Adrenal gland (tissue), 5 donors: Measurements from ENCODE around the gene PFN1.

ENCODE experiments used
- POLR2A ChIP-seq, 2 donors: fragments of 450-650 bp; IDR thresholded peaks; one replicate each; pipeline ENCODE4 v1.6.1; 2017; ENCODE audit warnings: antibody characterized with exemption in 2 of 2, mild to moderate bottlenecking in 2 of 2, moderate library complexity in 1 of 2
- TF ChIP-seq, protein P1 (sequence below), 6 experiments: fragments of 450-650 bp in 4 of 6; fragments of 200-600 bp in 2 of 6; sonication (generic) in 1 of 6; IDR thresholded peaks; 1 replicate in 5 of 6; 2 replicates in 1 of 6; pipeline versions ENCODE4 v1.5.1 to v1.8.0; 2016 to 2021; ENCODE audit warnings: antibody characterized with exemption in 6 of 6, mild to moderate bottlenecking in 2 of 6, moderate library complexity in 1 of 6
- donor health status: DM: no; HTN: no; CAD: no.

DNA sequence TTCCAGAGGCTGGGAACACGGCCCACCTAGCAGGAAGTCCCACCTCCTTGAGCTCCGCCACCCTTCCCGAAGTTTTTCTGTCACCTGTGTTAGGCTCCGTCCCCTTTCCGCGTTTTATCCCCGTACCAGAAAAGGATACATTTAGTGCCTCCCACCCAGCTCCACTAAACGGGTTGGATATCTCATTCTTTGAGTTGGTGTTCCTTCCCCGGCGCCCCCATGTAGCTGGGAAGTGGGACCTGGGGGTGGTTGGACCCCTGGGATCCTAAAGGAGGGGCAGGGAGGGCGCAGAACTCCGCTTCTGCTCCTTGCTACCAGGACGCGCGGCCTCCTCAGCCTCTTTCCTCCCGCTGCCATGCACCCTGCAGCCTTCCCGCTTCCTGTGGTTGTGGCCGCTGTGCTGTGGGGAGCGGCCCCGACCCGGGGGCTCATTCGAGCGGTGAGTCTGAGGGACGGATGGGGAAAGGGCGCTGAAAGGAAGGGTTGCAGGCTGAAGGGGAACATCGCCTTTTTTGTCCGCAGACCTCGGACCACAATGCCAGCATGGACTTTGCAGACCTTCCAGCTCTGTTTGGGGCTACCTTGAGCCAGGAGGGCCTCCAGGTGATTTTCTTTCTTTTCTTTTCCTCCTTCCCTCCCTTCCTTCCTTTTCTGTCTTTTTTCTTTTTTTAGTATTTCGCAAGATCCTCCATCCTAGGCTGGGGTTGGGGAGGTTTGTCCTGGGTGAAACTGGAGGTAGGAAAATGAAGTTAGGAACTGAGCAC, 7.6 kb downstream of the PFN1 start:
- no peak for TF ChIP-seq POLR2A (IDR thresholded peaks at IDR 0.05)
- TF ChIP-seq, protein P1, sequence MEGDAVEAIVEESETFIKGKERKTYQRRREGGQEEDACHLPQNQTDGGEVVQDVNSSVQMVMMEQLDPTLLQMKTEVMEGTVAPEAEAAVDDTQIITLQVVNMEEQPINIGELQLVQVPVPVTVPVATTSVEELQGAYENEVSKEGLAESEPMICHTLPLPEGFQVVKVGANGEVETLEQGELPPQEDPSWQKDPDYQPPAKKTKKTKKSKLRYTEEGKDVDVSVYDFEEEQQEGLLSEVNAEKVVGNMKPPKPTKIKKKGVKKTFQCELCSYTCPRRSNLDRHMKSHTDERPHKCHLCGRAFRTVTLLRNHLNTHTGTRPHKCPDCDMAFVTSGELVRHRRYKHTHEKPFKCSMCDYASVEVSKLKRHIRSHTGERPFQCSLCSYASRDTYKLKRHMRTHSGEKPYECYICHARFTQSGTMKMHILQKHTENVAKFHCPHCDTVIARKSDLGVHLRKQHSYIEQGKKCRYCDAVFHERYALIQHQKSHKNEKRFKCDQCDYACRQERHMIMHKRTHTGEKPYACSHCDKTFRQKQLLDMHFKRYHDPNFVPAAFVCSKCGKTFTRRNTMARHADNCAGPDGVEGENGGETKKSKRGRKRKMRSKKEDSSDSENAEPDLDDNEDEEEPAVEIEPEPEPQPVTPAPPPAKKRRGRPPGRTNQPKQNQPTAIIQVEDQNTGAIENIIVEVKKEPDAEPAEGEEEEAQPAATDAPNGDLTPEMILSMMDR (IDR thresholded peaks at IDR 0.05), result no peak
